Endothelial cell of umbilical vein (primary cell): ENCODE data around the gene SERTAD1. TPM values are rescaled to one million over a fixed set of nuclear protein-coding genes. Genes with fewer than 3 reads are reported as not detected.
A peak's percentile ranks its signal among the peaks of the same experiment; 100 is the strongest.

Source experiments
- BruUV-seq: library from RNA; stranded (reverse); fragments of 400-500 nt; replicated peaks from 2 replicates; lab custom pipeline; 2021; lab: Mats Ljungman, UMichigan
- CTCF ChIA-PET: fragments of 300-600, 350-600 bp; sonication (Branson Sonifier 250); formaldehyde crosslinking; loops from one replicate; lab custom pipeline; 2021; ENCODE audit warnings: antibody characterized with exemption, inconsistent platforms; lab: Charles Lee
- POLR2A ChIA-PET: fragments of 300-600, 350-600 bp; sonication (Branson Sonifier 250); formaldehyde crosslinking; loops from one replicate; lab custom pipeline; 2021; ENCODE audit warnings: antibody characterized with exemption, inconsistent platforms; lab: Charles Lee
- DNase-seq: peaks from one replicate; pipeline ENCODE4 v3.0.0-alpha.2; 2011; ENCODE audit warnings: low read depth, low spot score
- FAIRE-seq: peaks from 2 replicates; lab custom pipeline; 2011; peaks lifted over from hg19 to GRCh38; lab: Jason Lieb, UNC
- H2AFZ ChIP-seq: 2 replicates; pipeline ENCODE4 v1.6.0; 2012; ENCODE audit warnings: low read depth, low read length, control low read depth, inconsistent platforms
- H3K27ac ChIP-seq: 2 replicates; pipeline ENCODE4 v1.5.1; 2011; ENCODE audit warnings: low read depth, mild to moderate bottlenecking, control low read depth, low read length, moderate library complexity; ENCODE audit not compliant: insufficient read depth
- H3K27me3 ChIP-seq, 2 experiments: 2 replicates each; pipeline versions ENCODE4 v1.6.0 to v1.6.1; 2011; ENCODE audit warnings: low read length in 2 of 2, mixed read lengths in 1 of 2; ENCODE audit not compliant: control insufficient read depth in 2 of 2, insufficient read depth in 2 of 2
- H3K36me3 ChIP-seq, 2 experiments: 2 replicates in 1 of 2; 3 replicates in 1 of 2; pipeline ENCODE4 v1.5.1; 2011; ENCODE audit warnings: low read length in 2 of 2, mild to moderate bottlenecking in 1 of 2, moderate library complexity in 1 of 2; ENCODE audit not compliant: control insufficient read depth in 2 of 2, insufficient read depth in 2 of 2; ENCODE audit errors: extremely low read depth in 1 of 2
- H3K4me1 ChIP-seq: 3 replicates; pipeline ENCODE4 v1.5.1; 2011; ENCODE audit warnings: mild to moderate bottlenecking, low read length; ENCODE audit not compliant: control insufficient read depth, insufficient read depth; ENCODE audit errors: extremely low read depth
- H3K4me2 ChIP-seq: 2 replicates; pipeline ENCODE4 v1.6.1; 2011; ENCODE audit warnings: low read length, control low read depth, mixed read lengths; ENCODE audit not compliant: insufficient read depth
- H3K4me3 ChIP-seq, 3 experiments: fragments of 200-600 bp in 1 of 3; sonication (generic), shearing (Covaris generic) in 1 of 3; replicated peaks in 1 of 3; 2 replicates each; pipeline ENCODE4 v1.5.1; 2011 to 2016; ENCODE audit warnings: control low read depth in 3 of 3, low read length in 3 of 3, mild to moderate bottlenecking in 2 of 3, inconsistent platforms in 1 of 3, low read depth in 1 of 3, moderate library complexity in 1 of 3; ENCODE audit not compliant: insufficient read depth in 1 of 3
- H3K79me2 ChIP-seq: 2 replicates; pipeline ENCODE4 v1.6.0; 2012; ENCODE audit warnings: low read length, inconsistent platforms; ENCODE audit not compliant: control insufficient read depth, insufficient read depth
- H3K9ac ChIP-seq: replicated peaks from 2 replicates; pipeline ENCODE3; 2011; ENCODE audit warnings: low read length, control low read depth; ENCODE audit not compliant: insufficient read depth; ENCODE audit errors: extremely low read depth
- H3K9me1 ChIP-seq: replicated peaks from 3 replicates; pipeline ENCODE4 v1.6.0; 2011; ENCODE audit warnings: mild to moderate bottlenecking, low read length; ENCODE audit not compliant: control insufficient read depth, insufficient read depth; ENCODE audit errors: extremely low read depth
- H3K9me3 ChIP-seq: replicated peaks from 2 replicates; pipeline ENCODE4 v1.5.1; 2012; ENCODE audit warnings: low read length, inconsistent platforms; ENCODE audit not compliant: control insufficient read depth, insufficient read depth
- H4K20me1 ChIP-seq: replicated peaks from 2 replicates; pipeline ENCODE3; 2011; ENCODE audit warnings: mild to moderate bottlenecking, low read length; ENCODE audit not compliant: control insufficient read depth, insufficient read depth; ENCODE audit errors: extremely low read depth
- EZH2 ChIP-seq: IDR thresholded peaks from 2 replicates; pipeline ENCODE4 v1.6.1; 2012; ENCODE audit warnings: borderline replicate concordance, low read depth, mild to moderate bottlenecking, moderate library complexity, low read length, inconsistent platforms; ENCODE audit not compliant: severe bottlenecking
- GATA2 ChIP-seq: IDR thresholded peaks from 2 replicates; pipeline ENCODE4 v1.7.0; 2011; ENCODE audit warnings: low read depth, mild to moderate bottlenecking, moderate library complexity, mixed read lengths, low read length; ENCODE audit not compliant: insufficient read length, insufficient read depth
- JUN ChIP-seq: IDR thresholded peaks from 2 replicates; pipeline ENCODE4 v1.6.1; 2011; ENCODE audit warnings: borderline replicate concordance, low read depth; ENCODE audit not compliant: insufficient read length, insufficient read depth
- MYC ChIP-seq: IDR thresholded peaks from one replicate; pipeline ENCODE4 v1.6.1; 2011; ENCODE audit warnings: mild to moderate bottlenecking, low read depth, low read length
- POLR2A ChIP-seq: IDR thresholded peaks from 2 replicates; pipeline ENCODE4 v1.6.1; 2012; ENCODE audit warnings: low read depth, mild to moderate bottlenecking, control low read depth, low read length
- dilution Hi-C: fragments of 300-500 bp; cut with MboI; formaldehyde crosslinking; loops from one replicate; pipeline ENCODE4 v1.15.0; 2019; ENCODE audit warnings: low sequenced_read_pairs; ENCODE audit not compliant: extremely low pct_ligation_motif_present
- intact Hi-C: fragments of 100-400 bp; cut with micrococcal nuclease; formaldehyde crosslinking; loops from one replicate; pipeline ENCODE4 v1.10.0; 2022
- polyA plus RNA-seq, 4 experiments: library from polyadenylated mRNA; depleted of rRNA in 3 of 4; stranded (reverse) in 3 of 4; unstranded in 1 of 4; fragments of >200 nt; gene quantifications; 2 replicates each; pipeline versions ENCODE4 v1.2.1 to v1.2.3, GENCODE V29; 2011 to 2012; ENCODE audit warnings: missing spikeins in 1 of 4
- total RNA-seq: library from RNA; stranded (reverse); gene quantifications from 2 replicates; pipeline ENCODE4 v1.2.3, GENCODE V29; 2021

Gene SERTAD1
- total and polyA plus RNA-seq, 2 donors (not counting 3 experiments of a cell fraction or from before 2014, with no cell fraction given) = 8.8 to 15.3 TPM

DNA sequence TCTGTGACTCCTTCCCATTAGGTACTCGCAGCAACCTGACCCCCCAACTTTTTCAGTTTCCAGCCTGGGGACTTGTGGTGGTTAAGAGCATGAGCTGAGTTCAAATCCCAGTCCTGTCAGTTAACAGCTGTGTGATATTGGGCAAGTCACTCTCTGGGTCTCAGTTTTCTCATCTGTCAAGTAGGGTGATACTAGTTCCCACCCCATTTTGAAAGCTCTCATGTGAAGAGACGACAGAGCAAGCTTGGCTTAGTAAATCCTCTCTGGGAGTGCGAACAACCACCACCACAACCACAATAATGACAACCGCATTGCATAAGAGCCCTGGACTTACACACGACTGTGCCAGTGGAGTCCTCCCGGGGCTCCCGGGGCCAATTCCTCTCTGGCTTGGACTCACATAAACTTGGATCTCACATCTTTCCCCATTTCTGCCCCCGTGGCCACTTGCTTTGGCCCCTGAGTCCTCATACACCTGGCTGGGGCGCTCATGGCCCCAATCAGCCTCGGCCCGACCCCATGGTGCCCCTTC lies 39.3 kb upstream of the SERTAD1 start:
- intact Hi-C loops = loop anchor here (1.0 to 5.0 kb wide), 4 partner anchors 58 to 180 kb away; partner anchors contain the start of genes AKT2, C19orf47 and PLD3
- H3K9ac ChIP-seq = peak overlapping the region; percentile 62
- ChIA-PET CTCF (interaction anchor here (0.8 to 4.4 kb wide), 23 partner anchors 9 to 342 kb away, joined by 3 to 44 read pairs (median 6); partner anchors contain the start of genes LTBP4 and SERTAD1), POLR2A (interaction anchor here (0.6 to 2.4 kb wide), 5 partner anchors 21 to 287 kb away, joined by 3 to 13 read pairs (median 4); partner anchors contain the start of genes SERTAD1 and SERTAD3)
- H3K27me3 ChIP-seq = peaks cover 2 to 5% of the 10 kb centered on the region in 2 experiments
- H3K4me2 ChIP-seq = peak overlapping the region; percentile 30
- peak overlapping the region; percentile 75 for H2AFZ ChIP-seq
- no peaks in the 10 kb centered on the region for H3K9me1 ChIP-seq
- H3K4me1 ChIP-seq = peaks cover 14% of the 10 kb centered on the region
- peak overlapping the region; percentile 47 for H3K27ac ChIP-seq
- H4K20me1 ChIP-seq = no peaks in the 10 kb centered on the region
- H3K36me3 ChIP-seq = no peaks in the 10 kb centered on the region
- H3K4me3 ChIP-seq = peak overlapping the region; percentile 14 to 69 (median 49)
- H3K79me2 ChIP-seq = no peaks in the 10 kb centered on the region
- peak; percentile 43 for FAIRE-seq
- dilution Hi-C loops = no loop called here
- no peaks in the 10 kb centered on the region for H3K9me3 ChIP-seq
- no peak for DNase-seq
- BruUV-seq = no TSS peak
- TF ChIP-seq POLR2A = no peak
- TF ChIP-seq GATA2 = no peak
- no peak for TF ChIP-seq MYC
- TF ChIP-seq JUN = no peak
- TF ChIP-seq EZH2 = no peak
